Urinary bladder (tissue), 4 donors: Measurements from ENCODE around the gene ZNF599. TPM values are rescaled to one million over a fixed set of nuclear protein-coding genes. Genes with fewer than 3 reads are reported as not detected.

Experiments used
- DNase-seq: peaks from one replicate; pipeline ENCODE4 v3.0.0-alpha.2; 2015; ENCODE audit errors: extremely low spot score
- H3K27ac ChIP-seq: one replicate; pipeline ENCODE4 v1.5.1; 2013; ENCODE audit warnings: low read depth, mild to moderate bottlenecking, moderate library complexity
- H3K36me3 ChIP-seq: one replicate; pipeline ENCODE4 v1.6.1; 2013; ENCODE audit warnings: mild to moderate bottlenecking, moderate library complexity; ENCODE audit not compliant: insufficient read depth
- H3K4me1 ChIP-seq: one replicate; pipeline ENCODE4 v1.6.1; 2013; ENCODE audit warnings: mild to moderate bottlenecking, moderate library complexity; ENCODE audit not compliant: insufficient read depth
- H3K4me3 ChIP-seq: one replicate; pipeline ENCODE4 v1.5.1; 2013; ENCODE audit warnings: low read depth, low read length
- WGBS: extraction: QIAGEN DNeasy Blood & Tissue Kit; methylation state at CpG from one replicate; pipeline ENCODE4 v1.1.7; 2013; 5-methylcytosine and 5-hydroxymethylcytosine counted together
- polyA plus RNA-seq: library from polyadenylated mRNA; stranded (reverse); fragments of 200-250 nt; gene quantifications from one replicate; pipeline ENCODE4 v1.2.3, GENCODE V29; 2013
- total RNA-seq: library from RNA; depleted of rRNA; stranded (reverse); fragments of >200 nt; gene quantifications from one replicate; pipeline ENCODE4 v1.2.3, GENCODE V29; 2014
- donor health status: healthy with polysubstance abuse.
- donor health status: healthy.

ZNF599 gene
- total and polyA plus RNA-seq, 2 donors = 9.0 to 9.5 TPM

DNA sequence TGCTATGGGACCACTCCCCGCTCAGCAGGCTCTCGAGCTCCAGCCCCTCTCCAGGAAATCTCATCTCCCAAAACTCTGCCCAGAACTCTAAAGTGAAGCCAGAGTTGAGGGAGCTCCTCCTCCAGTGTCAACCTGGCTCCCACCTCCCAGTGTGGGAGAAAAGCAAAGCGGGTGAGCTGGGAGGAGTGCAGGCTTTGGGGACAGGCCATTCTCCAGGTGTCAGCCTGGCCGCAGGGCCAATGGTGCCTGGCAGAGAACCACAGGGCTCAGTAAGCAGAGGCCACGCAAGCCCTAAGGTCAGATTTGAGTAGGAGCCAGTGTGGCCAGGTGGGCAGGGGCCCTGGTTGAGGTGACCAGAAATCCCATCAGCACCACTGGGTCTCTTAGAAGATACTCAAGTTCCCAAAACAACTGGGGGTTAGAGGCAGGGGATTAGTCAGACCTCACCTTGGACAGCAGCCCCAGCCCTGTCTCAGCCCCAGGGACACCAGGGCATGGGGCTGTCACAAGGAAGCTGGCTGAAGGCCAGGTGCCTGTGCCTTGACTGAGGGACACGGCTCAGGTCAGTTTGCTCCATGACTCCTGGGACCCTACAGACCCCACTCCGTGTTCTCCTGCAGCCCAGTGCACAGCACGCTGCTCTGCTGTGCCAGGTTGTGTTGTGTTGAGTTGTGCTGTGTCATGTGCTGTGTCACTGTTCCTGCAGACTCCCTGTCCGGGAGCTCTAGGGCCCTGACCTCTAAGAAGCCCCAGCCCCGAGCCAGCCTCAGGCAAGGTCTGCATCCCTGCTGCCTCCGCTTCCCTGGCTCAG is 41.8 kb downstream of the ZNF599 start:
- 87% methylated on average over 11 of the region's 11 CpGs for WGBS
- no peak for DNase-seq
- H3K27ac ChIP-seq = no peak overlapping the region
- no peak overlapping the region for H3K4me3 ChIP-seq
- no peaks in the 10 kb centered on the region for H3K36me3 ChIP-seq
- H3K4me1 ChIP-seq = peaks cover 3% of the 10 kb centered on the region

DNA sequence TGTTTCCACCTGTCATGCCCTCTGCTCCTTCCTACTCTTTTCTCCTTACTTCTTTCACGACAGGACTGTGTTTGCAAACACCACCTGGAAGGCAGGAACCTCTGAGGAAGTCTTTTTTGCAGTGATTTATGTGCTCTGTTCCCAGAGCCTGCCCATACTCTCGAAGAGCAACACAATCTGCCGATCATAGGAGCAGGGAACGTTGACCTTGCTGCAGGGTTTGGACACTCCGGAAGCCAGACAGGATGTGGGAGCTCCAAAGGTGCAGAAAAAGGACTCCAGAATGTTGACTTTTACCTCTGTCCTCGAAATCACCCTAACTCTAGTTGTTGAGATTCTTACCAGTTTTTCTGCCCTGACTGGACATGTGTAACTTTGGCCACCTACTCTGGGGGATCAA is 47.6 kb downstream of the ZNF599 start:
- 53% methylated on average over 6 of the region's 6 CpGs for WGBS
- Histone ChIP-seq H3K27ac (no peak overlapping the region), H3K4me3 (no peak overlapping the region), H3K36me3 (no peaks in the 10 kb centered on the region), H3K4me1 (no peaks in the 10 kb centered on the region)
- DNase-seq = no peak

DNA sequence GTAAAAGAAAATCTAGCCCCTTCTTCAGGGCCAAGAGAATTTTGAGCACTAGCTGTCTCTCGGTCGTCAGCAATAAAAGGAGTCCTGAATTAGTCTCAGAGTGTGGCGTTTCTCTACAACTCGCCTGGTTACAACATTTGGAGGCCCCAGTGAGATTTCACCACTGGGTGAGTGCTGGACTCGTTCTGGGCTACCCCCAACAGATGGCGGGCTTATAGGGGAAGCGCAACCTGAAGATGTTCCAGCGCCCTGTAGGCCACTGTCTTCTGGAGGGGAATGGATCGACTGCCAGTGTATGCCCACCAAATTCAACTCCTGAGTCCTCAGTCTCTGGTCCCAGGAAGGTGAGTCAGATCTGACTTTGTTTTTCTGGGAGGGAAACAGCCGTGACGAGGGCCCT is 50.7 kb downstream of the ZNF599 start:
- Histone ChIP-seq H3K27ac (no peak overlapping the region), H3K4me3 (no peak overlapping the region), H3K4me1 (no peaks in the 10 kb centered on the region), H3K36me3 (no peaks in the 10 kb centered on the region)
- DNase-seq = no peak
- WGBS = 44% methylated on average over 11 of the region's 11 CpGs

- Histone ChIP-seq H3K4me3 (no peak overlapping the region), H3K27ac (no peak overlapping the region), H3K4me1 (no peaks in the 10 kb centered on the region), H3K36me3 (no peaks in the 10 kb centered on the region)
- no peak for DNase-seq
Measured at GRCh38 chr19:34715357-34715756, 57.7 kb downstream of the ZNF599 start.

DNA sequence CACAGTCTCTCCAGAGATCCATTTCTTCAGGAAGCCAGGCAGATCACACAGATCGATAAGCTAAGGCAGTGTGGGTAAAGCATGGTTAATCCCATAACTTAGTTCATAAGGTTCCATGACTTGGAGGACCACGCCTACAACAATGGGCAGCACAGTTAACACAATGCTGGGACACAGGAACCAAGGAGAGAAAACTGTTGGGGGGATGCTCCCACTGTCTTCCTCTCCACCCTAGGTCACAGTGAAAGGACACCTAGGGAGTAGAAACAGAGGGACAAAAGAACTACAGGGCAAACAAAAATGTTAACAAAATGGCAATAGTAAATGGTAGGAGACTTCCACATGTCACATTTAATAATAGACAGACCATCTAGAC is 59.8 kb downstream of the ZNF599 start:
- no peaks in the 10 kb centered on the region for H3K36me3 ChIP-seq
- WGBS = 80% methylated on average over 2 of the region's 2 CpGs
- H3K4me3 ChIP-seq = no peak overlapping the region
- H3K4me1 ChIP-seq = no peaks in the 10 kb centered on the region
- H3K27ac ChIP-seq = no peak overlapping the region
- no peak for DNase-seq

- 35% methylated on average over 11 of the region's 11 CpGs for WGBS
- H3K27ac ChIP-seq = no peak overlapping the region
Measured at GRCh38 chr19:34712395-34713261, 60.4 kb downstream of the ZNF599 start.

DNA sequence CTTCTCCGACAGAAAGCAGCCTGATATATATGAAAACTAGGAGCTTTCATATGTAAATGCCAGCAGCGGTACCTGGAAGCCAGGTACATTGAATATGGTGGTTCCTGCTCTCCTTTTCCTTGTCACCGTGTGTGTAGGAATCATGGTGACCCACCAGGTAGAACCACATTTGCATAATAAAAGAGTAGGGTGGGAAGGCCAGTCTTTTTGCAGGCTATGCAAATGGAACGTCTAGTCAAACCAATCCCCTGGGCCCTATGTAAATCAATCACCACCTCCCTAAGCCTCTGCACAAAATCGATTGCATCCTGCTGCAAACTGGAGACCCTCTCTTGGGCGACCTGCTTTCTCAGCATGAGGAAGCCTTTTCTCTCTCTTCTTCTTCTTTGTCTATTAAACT is 61.1 kb downstream of the ZNF599 start:
- WGBS = 58% methylated on average over 6 of the region's 6 CpGs
- no peak for DNase-seq
- no peak overlapping the region for H3K27ac ChIP-seq
- H3K4me3 ChIP-seq = no peak overlapping the region
- no peaks in the 10 kb centered on the region for H3K36me3 ChIP-seq
- no peaks in the 10 kb centered on the region for H3K4me1 ChIP-seq

More at GRCh38 chr19:34712395-34713261, 60.4 kb downstream of the ZNF599 start:
- Histone ChIP-seq H3K4me1 (no peaks in the 10 kb centered on the region), H3K4me3 (no peak overlapping the region), H3K36me3 (no peaks in the 10 kb centered on the region)
- no peak for DNase-seq

Other genes with a start within 250 kb of the ZNF599 start
- gene SCGB2B2, start 96.1 kb downstream of the ZNF599 start, total RNA-seq = 0.32 TPM
- gene SCGB2B2, start 96.1 kb downstream of the ZNF599 start, polyA plus RNA-seq = 0.20 TPM
- gene ZNF302, start 95.5 kb downstream of the ZNF599 start, total RNA-seq = 77.5 TPM
- 24.4 TPM for gene ZNF302, start 95.5 kb downstream of the ZNF599 start, polyA plus RNA-seq
- gene ZNF181, start 39.0 kb downstream of the ZNF599 start, total RNA-seq = 37.0 TPM
- 17.0 TPM for gene ZNF181, start 39.0 kb downstream of the ZNF599 start, polyA plus RNA-seq
- gene ZNF30, start 153.7 kb upstream of the ZNF599 start, total RNA-seq = 5.2 TPM
- 2.2 TPM for gene ZNF30, start 153.7 kb upstream of the ZNF599 start, polyA plus RNA-seq
- gene ZNF792, start 191.0 kb upstream of the ZNF599 start, total RNA-seq = 12.5 TPM
- gene ZNF792, start 191.0 kb upstream of the ZNF599 start, polyA plus RNA-seq = 3.9 TPM
- gene GRAMD1A, start 227.1 kb upstream of the ZNF599 start, total RNA-seq = 34.2 TPM
- 74.0 TPM for gene GRAMD1A, start 227.1 kb upstream of the ZNF599 start, polyA plus RNA-seq